ENCODE data around the gene DPYD.

DPYD gene

DNA sequence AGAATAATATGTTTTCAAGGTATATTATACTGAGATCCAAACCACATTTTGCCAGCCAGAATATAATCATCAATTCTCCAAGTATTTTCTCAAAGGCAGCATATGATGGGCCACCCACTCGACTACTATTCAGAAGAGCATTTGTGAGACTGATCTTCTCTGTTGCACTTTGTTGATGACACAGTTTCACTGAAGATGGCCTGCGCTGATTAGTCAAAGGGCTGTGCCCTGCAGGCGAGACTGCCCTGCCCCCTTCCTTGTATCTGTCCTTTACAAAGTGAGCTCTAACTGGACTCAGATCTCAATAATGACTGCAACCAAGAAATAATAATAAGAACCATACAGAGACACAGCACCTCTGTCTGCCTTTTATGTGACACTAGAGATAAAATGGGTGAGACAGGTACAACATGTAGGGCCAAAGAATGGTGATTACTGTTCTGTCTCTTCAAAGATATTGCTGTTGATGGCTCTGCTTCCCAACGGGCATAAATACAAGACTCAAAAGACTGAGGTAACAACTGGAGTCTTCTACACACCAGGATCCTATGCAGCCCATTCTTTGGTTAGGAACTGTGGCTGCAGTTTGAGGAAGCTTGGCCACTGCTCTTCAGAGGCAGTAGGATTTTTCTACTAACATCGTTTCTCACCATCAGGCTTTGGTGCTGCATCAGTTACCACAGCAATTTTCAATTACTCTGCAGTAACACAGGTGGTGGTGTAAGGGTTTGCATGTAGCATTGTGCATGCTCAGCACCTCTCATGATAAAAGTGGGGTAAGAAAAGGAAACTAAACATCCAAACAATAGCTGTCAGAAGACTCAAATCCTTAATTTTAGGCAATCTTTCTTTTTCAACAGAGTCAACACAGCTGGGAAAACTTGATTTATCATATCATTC is 718.1 kb downstream of the DPYD start:
- DNase-seq (ENCODE audit: low read depth) = no peak

DNA sequence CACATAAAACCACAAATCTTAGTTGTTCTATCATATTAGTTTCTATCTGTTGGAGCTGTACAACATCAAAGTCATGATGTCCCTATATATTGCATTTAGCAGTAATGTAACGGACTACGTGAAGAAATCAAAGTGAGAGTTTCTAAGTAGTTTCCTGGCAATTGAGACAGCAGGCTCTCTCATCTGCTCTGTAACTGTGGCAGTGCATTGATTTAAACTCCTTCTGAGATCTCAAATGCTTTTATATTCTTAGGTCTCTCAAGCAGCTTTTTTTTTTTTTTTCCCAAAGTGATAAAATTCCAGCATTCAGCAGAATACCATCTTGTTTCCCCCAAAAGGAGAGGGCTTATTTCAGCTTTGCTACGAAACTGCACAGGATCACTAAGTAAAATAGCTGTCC is 719.2 kb downstream of the DPYD start:
- DNase-seq (ENCODE audit: low read depth) = no peak

DNA sequence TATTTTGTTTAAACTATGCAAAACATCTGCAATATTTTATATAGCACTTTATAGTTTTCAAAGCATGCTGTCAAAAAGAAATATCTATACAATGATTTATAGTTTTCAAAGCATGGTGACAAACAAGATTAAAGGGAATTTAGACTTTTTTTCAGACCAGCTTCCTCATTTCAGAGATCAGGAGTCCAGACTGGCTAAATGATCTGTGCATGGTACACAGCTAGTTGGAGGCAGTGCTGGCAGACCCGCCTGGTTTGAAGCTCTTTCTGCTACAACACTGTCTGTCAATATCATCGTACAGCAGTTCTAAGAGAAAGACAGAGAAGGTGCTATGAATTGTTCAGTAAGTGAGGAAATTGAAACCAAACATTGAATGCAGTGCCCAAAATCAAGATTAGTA is 720.2 kb downstream of the DPYD start:
- DNase-seq (ENCODE audit: low read depth) = no peak

- no peak for DNase-seq (ENCODE audit: low read depth)
Observed at GRCh38 chr1:97196825-97197516, 723.9 kb downstream of the DPYD start.

- no peak for DNase-seq (ENCODE audit: low read depth)
Observed at GRCh38 chr1:97192872-97193572, 727.8 kb downstream of the DPYD start.

GRCh38 chr1:97190326-97190725 is 730.5 kb downstream of the DPYD start:
- no peak for DNase-seq (ENCODE audit: low read depth)

GRCh38 chr1:97186381-97186780 is 734.5 kb downstream of the DPYD start:
- DNase-seq (ENCODE audit: low read depth) = no peak

- no peak for DNase-seq (ENCODE audit: low read depth)
Observed at GRCh38 chr1:97174039-97174704, 746.7 kb downstream of the DPYD start.

DNA sequence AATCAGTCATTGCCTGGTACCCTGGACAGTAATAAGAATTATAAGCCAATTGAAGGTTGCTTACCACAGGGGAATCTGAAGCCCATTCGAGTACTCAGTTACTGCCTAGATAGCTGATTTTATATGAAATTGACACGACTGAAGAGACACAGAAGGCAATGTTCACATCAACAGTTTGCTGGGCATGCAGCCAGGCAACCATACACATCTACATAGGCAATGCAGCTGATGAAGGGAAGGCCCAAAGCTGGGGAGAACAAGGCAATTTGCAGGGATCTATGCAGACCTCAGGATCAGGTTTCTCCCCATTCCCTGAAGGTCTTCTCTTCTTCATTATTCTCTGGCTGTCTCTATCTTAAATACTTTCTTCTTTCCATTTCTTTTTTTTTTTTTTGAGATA is 750.5 kb downstream of the DPYD start:
- DNase-seq (ENCODE audit: low read depth) = no peak

DNA sequence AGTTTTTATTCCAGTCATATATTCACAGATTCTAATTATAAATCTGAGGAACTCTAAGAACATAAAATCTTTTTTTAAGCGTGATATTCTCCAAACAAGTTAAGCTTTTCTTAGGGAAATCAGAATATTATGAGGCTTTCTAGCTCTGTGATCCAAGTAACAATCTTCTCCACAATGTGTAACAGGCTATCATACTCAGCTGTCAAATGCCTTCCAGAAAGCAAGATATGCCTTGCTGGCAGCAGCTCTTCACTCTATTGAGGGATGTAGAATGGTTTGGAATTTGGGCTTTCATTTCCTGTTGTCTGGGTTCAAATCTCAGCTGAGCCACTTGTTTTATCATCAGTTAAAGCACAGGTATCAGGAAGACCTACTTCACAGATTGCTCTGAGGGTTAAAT is 752.8 kb downstream of the DPYD start:
- no peak for DNase-seq (ENCODE audit: low read depth)

DNA sequence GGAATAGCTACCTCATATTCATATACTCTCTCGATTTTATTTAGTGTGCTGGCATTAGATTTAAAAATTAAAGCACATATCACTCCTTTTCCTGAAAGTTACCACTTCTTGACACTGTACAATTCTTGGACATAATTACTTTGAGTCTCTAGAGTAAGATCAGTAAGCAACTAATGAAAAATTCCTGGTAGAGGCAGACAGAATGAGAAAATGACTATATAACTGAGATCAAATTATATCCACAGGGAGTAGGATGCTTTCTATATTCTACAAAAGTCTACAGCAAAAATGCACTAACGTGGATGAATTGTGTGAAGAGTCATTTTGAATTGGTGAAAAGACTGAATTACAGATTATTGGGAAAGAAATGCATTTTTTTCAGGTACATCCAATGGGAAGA is 753.6 kb downstream of the DPYD start:
- no peak for DNase-seq (ENCODE audit: low read depth)

DNA sequence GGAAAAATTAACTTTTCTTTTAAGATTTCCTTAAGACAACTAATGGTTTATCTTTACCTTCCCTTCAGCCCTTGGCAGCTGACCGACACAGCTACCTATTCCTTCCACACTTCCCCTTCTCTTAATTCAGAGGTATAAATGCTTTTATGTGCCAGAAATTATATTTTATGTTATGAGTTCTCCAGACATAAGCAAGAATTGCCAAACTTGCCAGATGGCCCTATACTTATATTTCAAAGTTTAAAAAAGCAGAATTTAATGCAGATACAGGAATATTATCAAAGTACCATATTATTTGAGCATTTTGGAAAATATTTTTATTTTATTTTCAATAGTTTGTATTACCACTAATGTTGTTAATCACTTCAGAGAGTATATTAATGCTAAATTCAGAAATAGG is 754.2 kb downstream of the DPYD start:
- no peak for DNase-seq (ENCODE audit: low read depth)

DNA sequence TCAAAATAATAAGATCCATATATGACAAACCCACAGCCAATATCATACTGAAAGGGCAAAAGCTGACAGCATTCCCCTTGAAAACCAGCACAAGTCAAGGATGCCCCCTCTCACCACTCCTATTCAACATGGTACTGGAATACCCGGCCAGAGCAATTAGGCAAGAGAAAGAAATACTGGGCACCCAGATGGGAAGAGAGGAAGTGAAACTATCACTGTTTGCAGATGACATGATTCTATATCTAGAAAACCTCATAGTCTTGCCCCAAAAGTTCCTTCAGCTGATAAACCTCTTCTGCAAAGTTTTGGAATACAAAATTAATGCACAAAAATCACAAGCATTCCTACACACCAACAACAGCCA is 756.6 kb downstream of the DPYD start:
- DNase-seq (ENCODE audit: low read depth) = no peak

DNA sequence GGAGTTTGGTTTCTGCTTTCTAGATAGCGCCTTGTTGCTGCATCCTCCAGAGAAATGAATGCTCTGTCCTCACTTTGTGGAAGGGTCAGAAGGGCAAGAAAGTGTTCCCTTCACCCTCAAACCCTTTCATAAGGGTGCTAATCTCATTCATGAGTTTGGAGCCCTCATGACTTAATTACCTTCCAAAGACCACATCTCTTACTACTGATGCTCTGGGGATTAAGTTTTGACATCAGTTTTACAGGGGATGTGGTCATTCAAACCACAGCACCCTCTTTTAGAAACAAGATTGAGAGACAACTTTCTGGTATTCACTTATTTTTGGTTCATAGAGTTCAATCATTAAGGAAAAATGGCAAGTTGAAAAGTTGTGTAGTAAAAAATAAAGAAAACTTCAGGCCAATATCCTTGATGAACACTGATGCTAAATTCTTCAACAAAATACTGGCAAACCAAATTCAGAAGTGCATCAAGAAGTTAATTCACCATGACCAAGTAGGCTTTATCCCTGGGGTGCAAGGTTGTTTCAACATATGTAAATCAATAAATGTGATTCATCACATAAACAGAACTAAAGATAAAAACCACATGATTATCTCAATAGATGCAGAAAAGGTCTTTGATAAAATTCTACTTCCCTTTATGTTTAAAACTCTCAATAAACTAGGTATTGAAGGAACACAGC is 757.1 kb downstream of the DPYD start:
- DNase-seq (ENCODE audit: low read depth) = no peak

GRCh38 chr1:97160818-97161217 is 760.0 kb downstream of the DPYD start:
- no peak for DNase-seq (ENCODE audit: low read depth)

DNA sequence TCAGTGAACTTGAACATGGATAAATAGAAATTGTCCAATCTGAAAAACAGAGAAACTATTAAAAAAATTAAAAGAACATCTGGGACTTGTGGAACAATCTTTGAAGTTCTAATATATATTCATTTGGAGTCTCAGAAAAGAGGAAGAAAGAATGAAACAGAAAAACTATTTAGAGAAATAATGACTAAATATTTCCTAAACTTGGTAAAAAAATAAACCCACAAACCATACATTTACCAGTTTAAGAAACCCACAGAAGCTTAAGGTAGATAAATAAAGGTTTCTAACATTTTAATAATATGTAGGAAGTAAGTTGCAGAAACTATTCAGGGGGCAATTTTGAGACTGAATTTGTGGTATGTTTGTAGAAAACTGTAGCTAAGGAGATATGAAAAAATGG is 761.5 kb downstream of the DPYD start:
- no peak for DNase-seq (ENCODE audit: low read depth)

GRCh38 chr1:97158691-97159096 is 762.1 kb downstream of the DPYD start:
- no peak for DNase-seq (ENCODE audit: low read depth)

- DNase-seq (ENCODE audit: low read depth) = no peak
Observed at GRCh38 chr1:97157991-97158390, 762.8 kb downstream of the DPYD start.

GRCh38 chr1:97151651-97152050 is 769.2 kb downstream of the DPYD start:
- no peak for DNase-seq (ENCODE audit: low read depth)

GRCh38 chr1:97145321-97145956 is 775.4 kb downstream of the DPYD start:
- no peak for DNase-seq (ENCODE audit: low read depth)

DNA sequence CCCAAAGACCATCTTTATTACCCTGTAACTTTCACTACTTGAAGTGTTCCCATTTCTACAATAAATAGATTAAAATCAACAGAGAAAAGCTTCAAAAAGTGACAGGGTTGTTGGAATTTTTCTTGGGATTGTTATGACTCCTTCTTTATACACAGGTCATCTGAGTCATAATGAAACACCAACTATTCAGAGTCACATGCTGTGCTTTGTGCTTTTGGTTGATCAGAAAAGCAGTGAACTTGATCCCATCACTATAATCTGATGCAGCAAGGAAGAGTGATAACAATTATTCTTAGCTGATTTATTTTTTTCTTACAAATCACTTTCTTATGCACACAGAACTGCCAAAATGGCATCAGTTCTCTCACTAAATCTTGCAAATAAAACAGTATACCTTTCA is 776.3 kb downstream of the DPYD start:
- DNase-seq (ENCODE audit: low read depth) = no peak
